Measurements from ENCODE around the gene TCTA.

DNA sequence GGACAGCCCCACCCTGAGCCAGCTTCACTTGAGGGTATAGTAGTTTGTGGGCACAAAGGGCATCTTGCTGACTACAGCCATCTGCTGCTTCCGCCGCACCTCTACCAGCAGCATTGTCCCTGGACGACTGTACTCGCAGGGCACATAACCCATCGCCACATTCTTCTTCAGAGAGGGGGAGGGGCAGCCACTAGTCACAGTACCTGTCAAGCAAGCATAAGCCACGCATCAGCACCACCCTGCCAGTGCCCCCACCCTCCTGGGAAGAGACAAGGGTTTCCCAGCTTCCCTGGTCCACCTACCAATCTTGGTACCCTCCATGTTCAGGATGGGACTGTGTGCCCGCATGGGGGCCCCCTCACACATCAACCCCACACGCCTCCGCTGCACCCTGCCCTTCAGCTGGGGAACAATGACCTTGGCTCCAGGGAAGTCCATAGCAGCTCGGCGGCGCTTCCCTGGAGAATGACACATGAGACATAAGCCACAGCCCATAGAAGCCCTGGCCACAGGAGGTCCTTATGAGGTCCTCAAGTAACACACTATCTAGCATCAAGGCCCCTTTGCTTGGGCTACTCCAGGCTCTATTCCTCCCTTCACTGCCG lies 5.4 kb downstream of the TCTA start:
- TF ChIP-seq, protein P1, sequence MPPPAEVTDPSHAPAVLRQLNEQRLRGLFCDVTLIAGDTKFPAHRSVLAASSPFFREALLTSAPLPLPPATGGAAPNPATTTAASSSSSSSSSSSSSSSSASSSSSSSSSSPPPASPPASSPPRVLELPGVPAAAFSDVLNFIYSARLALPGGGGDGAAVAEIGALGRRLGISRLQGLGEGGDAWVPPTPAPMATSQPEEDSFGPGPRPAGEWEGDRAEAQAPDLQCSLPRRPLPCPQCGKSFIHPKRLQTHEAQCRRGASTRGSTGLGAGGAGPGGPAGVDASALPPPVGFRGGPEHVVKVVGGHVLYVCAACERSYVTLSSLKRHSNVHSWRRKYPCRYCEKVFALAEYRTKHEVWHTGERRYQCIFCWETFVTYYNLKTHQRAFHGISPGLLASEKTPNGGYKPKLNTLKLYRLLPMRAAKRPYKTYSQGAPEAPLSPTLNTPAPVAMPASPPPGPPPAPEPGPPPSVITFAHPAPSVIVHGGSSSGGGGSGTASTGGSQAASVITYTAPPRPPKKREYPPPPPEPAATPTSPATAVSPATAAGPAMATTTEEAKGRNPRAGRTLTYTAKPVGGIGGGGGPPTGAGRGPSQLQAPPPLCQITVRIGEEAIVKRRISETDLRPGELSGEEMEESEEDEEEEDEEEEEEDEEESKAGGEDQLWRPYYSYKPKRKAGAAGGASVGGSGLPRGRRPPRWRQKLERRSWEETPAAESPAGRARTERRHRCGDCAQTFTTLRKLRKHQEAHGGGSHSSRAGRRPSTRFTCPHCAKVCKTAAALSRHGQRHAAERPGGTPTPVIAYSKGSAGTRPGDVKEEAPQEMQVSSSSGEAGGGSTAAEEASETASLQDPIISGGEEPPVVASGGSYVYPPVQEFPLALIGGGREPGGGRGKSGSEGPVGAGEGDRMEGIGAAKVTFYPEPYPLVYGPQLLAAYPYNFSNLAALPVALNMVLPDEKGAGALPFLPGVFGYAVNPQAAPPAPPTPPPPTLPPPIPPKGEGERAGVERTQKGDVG (CRISPR knock-in tag; IDR thresholded peaks at IDR 0.05), result no peak
- TF ChIP-seq, protein P2, sequence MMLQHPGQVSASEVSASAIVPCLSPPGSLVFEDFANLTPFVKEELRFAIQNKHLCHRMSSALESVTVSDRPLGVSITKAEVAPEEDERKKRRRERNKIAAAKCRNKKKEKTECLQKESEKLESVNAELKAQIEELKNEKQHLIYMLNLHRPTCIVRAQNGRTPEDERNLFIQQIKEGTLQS (IDR thresholded peaks at IDR 0.05; ENCODE audit: borderline replicate concordance, extremely low read depth, low read depth, low read length), result no peak
- TF ChIP-seq POLR2A (IDR thresholded peaks at IDR 0.05; ENCODE audit: low read depth, low read length) (no peak), TAF1 (IDR thresholded peaks at IDR 0.05; ENCODE audit: borderline replicate concordance, low read depth, low read length) (no peak), ATF7 (IDR thresholded peaks at IDR 0.05; ENCODE audit: low read depth) (no peak)
- TF ChIP-seq, protein P3, sequence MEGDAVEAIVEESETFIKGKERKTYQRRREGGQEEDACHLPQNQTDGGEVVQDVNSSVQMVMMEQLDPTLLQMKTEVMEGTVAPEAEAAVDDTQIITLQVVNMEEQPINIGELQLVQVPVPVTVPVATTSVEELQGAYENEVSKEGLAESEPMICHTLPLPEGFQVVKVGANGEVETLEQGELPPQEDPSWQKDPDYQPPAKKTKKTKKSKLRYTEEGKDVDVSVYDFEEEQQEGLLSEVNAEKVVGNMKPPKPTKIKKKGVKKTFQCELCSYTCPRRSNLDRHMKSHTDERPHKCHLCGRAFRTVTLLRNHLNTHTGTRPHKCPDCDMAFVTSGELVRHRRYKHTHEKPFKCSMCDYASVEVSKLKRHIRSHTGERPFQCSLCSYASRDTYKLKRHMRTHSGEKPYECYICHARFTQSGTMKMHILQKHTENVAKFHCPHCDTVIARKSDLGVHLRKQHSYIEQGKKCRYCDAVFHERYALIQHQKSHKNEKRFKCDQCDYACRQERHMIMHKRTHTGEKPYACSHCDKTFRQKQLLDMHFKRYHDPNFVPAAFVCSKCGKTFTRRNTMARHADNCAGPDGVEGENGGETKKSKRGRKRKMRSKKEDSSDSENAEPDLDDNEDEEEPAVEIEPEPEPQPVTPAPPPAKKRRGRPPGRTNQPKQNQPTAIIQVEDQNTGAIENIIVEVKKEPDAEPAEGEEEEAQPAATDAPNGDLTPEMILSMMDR (IDR thresholded peaks at IDR 0.05 in 2 of 3, conservative IDR thresholded peaks at IDR 0.05 in 1 of 3; ENCODE audit: control insufficient read depth in 2 of 3, extremely low read depth in 1 of 3, insufficient read depth in 1 of 3, low read depth in 3 of 3, low read length in 3 of 3), result no peak
- TF ChIP-seq, protein P4, sequence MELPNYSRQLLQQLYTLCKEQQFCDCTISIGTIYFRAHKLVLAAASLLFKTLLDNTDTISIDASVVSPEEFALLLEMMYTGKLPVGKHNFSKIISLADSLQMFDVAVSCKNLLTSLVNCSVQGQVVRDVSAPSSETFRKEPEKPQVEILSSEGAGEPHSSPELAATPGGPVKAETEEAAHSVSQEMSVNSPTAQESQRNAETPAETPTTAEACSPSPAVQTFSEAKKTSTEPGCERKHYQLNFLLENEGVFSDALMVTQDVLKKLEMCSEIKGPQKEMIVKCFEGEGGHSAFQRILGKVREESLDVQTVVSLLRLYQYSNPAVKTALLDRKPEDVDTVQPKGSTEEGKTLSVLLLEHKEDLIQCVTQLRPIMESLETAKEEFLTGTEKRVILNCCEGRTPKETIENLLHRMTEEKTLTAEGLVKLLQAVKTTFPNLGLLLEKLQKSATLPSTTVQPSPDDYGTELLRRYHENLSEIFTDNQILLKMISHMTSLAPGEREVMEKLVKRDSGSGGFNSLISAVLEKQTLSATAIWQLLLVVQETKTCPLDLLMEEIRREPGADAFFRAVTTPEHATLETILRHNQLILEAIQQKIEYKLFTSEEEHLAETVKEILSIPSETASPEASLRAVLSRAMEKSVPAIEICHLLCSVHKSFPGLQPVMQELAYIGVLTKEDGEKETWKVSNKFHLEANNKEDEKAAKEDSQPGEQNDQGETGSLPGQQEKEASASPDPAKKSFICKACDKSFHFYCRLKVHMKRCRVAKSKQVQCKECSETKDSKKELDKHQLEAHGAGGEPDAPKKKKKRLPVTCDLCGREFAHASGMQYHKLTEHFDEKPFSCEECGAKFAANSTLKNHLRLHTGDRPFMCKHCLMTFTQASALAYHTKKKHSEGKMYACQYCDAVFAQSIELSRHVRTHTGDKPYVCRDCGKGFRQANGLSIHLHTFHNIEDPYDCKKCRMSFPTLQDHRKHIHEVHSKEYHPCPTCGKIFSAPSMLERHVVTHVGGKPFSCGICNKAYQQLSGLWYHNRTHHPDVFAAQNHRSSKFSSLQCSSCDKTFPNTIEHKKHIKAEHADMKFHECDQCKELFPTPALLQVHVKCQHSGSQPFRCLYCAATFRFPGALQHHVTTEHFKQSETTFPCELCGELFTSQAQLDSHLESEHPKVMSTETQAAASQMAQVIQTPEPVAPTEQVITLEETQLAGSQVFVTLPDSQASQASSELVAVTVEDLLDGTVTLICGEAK (IDR thresholded peaks at IDR 0.05; ENCODE audit: borderline replicate concordance), result no peak
